Activated T-cell treated with anti-CD3 and anti-CD28 coated beads for 1 hour (primary cell): ENCODE measurements around the gene RALGAPA1.
"Not testable (repeated sequence)": the region's sequence is repeated elsewhere in the genome, so short reads cannot be mapped to it uniquely, and the experiment has no call there.

Experiments used
- DNase-seq: peaks from one replicate; pipeline ENCODE4 v3.0.0-alpha.2; 2020; ENCODE audit warnings: low read depth

The RALGAPA1 gene

DNA sequence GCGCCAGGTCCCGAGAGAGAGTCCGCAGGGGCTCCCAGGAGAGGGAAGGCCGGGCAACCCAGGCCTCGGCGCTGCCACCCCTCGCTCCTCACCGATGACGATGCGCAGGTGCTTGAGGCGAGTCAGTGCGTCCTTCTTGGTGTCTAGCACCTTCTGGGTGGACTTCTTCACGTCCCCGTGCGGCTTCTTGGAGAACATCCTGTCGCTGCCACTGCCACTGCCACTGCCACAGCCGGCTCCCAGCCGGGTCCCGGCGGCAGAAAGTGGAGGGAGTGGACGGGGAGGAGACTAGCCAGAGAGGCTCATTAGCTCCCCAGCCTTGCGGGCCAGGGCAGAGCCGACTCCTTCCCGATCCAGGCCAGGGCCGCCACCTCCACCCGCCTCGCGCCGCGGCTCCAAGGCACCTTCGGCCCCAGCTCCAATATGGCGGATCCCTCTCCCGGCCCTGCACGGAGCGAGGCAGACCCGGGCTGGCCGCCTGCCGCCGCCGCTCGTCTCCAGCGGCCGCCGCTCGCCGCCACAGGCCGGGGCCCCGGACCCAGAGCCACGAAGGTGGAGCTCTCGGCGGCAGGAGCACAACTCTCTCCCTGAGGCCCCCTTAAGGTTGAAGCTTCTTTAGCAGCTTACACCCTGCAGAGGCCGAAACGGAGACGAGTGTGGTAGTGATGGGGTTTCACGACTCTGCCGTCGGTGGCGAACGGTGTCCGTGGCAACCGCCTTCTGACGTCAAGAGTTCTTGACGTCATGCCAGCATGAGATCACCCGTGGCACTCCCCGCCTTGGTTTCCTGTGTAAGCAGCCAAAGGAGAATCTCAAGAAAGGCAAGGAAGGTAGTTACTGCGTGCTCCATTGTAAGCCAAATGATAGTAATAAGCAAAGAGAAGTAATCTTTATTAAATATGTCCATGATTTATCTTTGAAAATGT, at the start of gene RALGAPA1:
RALGAPA1 (minus strand) TSS at position 658 of the 926 bp plus-strand sequence; CDS start at position 198, 460 bp downstream.
- peak; percentile 88 for DNase-seq

DNA sequence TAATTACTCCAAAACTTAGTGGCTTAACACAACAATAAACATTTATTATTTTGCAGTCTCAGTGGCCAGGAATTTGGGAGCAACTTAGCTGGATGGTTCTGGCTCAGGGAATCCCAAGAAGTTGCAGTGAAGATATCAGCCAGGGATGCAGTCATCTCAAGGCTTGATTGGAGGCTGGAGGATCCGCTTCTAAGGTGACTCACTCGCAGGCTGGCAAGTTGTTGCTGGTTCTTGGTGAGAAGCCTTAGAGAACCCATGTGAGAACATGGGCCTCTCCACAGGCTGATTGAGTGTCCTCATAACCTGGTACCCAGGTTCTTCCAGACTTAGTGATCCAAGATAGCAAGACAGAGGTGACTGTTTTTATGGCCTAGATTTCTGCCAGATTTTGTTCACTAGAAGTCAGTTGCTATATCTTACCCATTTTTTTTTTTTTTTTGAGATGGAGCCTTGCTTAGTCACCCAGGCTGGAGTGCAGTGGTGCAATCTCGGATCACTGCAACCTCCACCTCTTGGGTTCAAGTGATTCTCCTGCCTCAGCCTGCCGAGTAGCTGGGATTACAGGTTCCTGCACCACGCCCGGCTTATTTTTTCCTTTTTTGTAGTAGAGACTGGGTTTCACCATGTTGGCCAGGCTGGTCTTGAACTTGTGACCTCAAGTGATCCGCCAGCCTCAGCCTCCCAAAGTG, 49.6 kb upstream of the RALGAPA1 start:
- DNase-seq: no peak

DNA sequence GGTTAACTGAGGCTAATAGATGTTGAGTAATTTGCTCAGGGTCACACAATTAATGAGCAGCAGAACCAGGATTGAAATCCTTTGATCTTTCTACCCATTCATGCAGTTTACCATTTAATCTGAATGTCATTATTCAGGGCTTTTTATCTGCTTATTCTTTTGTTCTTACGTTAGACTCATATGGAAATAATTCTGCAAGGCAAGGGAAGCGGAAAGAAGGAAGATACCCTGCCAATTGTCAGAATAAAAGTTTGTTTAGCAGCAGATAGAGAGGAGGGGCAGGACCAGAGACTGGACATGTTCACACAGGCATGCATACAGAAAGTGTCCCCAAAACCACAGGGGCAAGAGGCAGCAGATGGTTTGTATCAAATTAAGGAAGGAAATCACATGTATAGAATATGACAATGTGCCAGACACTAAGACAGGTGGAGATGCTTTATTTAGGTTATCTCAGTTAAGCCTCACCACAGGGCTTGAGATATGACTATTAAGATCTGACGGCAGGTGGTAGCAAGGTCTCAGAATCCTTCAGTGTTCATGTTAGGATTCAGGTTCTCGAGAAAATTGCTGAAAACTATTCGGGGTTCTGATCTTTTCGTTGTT, 46.9 kb upstream of the RALGAPA1 start:
- no peak for DNase-seq

DNA sequence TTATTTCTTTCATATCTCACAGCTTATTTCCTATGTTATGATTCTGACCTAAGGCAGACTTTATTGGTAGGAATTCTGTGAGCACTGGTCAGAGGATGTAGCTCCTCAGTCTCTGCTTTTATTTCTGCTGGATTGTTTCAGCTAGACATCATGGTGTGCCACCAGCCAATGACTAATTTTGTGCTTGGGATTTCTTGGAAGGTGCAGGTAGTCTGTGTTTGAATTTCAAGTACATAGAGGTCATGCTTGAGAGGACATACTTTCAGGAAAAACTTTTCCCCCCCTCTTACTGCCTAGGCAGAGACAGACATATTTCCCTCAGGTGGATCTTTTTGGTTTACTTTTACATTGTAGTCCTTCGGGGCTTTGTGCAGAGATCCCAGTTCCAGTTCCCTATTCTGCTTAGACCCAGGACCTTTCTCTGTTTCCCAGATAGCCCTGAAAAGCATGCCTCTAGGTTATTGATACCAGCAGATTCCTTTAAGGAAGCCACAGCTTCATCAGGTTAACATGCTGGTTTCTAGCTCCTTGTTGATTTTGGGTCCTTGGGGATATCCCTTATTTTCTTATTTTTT, 45.7 kb upstream of the RALGAPA1 start:
- no peak for DNase-seq

DNA sequence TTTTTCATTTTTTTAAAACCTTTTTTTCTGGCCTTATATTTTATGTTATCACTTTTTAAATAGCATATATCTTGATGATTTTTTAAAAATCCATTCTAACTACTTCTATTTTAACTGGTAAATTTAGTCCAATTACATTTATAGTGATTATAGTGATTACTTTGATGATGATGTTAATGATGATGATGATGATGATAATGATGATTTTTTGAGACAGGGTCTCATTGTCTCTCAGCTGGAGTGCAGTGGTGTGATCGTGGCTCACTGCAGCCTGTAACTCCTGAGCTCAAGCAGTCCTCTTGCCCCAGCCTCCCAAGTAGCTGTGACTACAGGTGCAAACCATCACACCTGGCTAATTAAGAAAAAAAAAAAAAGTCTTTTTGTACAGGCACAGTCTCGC, 44.1 kb upstream of the RALGAPA1 start:
- DNase-seq: no peak

DNA sequence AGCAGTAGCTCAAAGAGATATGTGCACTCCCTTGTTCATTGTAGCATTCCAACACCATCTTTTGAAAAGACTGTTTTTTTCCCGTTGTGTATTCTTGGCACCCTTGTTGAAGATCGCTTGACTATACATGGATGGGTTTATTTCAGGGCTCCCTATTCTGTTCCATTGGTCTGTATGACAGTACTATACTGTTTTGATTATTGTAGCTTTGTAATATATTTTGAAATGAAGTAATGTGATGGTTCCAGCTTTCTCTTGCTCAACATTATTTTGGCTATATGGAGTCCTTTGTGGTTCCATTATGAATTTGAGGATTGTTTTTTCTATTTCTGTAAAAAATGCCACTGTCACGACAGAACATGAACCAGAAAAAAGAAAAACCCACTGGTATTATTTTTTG, 42.7 kb upstream of the RALGAPA1 start:
- DNase-seq: no peak

DNA sequence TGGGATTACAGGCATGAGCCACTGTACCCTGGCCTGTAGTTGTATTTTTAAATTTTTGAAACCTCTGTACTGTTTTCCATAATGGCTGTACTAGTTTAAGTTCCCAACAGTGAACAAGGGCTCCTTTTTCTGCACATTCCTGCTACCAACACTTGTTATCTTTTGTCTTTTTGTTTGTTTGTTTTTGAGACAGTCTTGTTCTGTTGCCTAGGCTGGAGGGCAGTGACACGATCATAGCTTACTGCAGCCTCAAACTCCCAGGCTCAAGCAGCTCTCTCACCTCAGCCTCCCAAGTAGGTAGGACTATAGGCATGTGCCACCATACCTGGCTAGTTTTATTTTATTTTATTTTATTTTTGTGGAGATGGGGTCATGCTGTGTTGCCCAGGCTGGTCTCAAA, 40.0 kb upstream of the RALGAPA1 start:
- no peak for DNase-seq

DNA sequence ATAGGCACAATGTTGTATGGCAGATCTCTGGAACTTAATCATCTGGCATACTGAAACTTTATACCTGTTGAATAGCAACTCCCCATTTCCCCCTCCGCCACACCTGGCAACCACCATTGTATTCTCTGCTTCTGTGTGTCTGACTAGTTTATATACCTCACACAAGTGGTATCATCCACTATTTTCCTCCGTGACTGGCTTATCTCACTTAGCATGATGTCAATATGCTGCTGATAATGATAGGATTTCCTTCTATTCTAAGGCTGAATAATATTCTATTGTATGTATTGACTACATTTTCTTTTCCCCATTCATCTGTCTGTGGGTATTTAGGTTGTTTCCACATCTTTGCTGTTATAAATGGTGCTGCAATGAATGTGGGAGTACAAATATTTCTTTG, 38.5 kb upstream of the RALGAPA1 start:
- no peak for DNase-seq

DNA sequence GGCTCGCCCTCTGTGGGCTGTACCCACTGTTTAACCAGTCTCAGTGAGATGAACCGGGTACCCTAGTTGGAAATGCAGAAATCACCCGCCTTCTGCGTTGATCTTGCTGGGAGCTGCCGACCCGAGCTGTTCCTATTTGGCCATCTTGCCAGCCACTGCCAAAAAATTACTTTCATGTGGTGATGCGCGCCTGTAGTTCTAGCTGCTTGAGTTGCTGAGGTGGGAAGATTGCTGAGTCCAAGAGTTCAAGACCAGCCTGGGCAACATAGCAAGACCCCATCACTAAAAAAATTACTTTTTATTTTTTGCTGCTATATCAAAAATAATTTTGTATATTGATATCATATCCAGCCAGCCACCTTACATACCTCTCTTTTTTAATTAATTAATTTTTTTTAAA, 35.4 kb upstream of the RALGAPA1 start:
- DNase-seq: no peak

DNA sequence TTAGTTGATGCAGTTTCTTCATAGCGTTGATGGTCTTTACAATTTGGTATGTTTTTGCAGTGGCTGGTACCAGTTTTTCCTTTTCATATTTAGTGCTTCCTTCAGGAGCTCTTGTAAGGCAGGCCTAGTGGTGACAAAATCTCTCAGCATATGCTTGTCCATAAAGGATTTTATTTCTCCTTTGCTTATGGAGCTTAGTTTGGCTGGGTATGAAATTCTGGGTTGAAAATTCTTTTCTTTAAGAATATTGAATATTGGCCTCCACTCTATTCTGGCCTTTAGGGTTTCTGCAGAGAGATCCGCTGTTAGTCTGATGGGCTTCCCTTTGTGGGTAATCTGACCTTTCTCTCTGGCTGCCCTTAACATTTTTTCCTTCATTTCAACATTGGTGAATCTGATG, 33.1 kb upstream of the RALGAPA1 start:
- DNase-seq: not testable (repeated sequence)

DNA sequence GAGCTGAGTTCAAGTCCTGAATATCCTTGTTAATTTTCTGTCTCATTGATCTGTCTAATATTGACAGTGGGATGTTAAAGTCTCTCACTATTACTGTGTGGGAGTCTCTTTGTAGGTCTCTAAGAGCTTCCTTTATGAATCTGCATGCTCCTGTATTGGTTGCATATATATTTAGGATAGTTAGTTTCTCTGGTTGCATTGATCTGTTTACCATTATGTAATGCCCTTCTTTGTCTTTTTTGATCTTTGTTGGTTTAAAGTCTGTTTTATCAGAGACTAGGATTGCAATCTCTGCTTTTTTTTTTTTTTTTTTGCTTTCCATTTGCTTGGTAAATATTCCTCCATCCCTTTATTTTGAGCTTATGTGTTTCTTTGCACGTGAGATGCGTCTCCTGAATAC, 32.6 kb upstream of the RALGAPA1 start:
- not testable (repeated sequence) for DNase-seq

DNA sequence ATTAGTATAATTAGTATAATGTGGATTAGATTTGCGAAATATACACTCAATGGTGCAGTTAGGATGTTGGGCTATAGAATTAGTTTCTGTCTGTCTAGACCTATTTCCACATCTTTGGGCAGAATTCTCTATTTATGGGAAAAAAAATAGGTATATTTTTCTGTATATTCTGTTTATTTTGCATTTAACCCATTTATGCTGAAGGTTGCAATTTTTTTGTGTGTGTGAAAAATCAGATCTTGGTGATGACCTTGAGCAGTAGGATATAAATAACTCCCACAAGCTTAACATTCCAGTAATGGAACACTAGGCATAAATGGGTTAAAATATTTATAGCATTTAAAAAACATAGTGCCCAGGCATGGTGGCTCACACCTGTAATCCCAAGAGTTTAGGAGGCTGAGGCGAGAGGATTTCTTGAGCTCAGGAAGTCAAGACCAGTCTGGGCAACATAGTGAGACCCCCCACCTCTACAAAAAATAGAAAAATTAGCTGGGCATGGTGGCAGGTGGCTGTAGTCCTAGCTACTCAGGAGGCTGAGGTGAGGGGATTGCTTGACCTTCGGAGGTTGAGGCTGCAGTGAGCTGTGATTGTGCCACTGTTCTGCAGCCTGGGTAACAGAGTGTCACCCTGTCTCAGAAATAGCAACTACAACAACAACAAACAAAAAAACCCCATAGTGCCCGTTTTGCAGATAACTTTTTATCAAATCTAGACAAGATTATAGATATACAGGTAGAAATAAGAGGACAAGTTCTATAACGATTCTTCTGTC, 26.3 kb upstream of the RALGAPA1 start:
- DNase-seq: no peak

DNA sequence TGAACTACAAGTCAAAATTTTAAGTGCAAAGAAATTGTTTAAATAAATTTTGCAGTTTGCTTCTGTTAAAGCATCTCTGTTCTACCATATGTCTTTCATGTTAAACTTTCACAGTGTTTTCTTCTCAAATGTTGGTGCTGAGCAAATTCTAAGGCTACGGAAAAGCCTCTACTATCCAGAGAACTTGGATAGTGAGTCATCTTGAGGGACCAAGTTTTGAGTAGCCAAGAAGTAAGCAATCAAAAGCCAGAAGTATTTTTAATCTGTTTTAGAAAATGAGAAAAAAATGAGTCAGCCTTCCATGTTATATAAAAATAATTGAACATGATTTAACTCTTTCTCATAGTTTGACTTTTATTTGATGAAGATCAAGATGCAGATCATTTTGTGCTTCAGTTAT, 20.4 kb upstream of the RALGAPA1 start:
- DNase-seq: no peak

DNA sequence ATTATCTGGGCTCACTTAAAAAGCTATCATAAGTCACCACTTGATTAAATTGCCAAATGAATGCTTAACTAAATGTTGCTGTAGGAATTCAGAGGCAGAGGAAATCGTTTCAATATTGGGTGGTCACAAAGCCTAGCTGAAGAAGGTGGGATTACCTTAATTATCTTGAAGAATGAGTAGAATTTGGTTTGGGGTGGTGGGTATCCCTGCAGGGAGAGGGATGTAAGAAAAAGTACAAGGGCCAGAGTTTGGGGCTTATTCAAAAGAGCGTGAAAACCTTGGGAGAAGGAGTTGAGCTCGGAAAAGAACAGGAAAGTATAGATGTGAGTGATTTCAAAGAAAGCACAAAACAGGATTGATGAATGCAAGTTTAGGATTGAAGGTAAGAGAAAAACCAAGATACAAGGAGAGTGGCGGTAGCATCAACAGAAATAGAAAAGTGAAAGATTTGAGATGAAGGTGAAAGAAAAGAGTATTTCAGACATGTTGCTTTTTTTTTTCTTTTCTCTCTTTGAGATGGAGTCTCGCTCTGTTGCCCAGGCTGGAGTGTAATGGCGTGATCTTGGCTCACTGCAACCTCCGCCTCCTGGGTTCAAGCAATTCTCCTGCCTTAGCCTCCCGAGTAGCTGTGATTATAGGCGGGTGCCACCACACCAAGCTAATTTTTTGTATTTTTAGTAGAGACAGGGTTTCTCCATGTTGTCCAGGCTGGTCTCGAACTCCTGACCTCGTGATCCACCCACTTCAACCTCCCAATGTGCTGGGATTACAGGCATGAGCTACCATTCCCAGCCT, 18.8 kb upstream of the RALGAPA1 start:
- DNase-seq: no peak

DNA sequence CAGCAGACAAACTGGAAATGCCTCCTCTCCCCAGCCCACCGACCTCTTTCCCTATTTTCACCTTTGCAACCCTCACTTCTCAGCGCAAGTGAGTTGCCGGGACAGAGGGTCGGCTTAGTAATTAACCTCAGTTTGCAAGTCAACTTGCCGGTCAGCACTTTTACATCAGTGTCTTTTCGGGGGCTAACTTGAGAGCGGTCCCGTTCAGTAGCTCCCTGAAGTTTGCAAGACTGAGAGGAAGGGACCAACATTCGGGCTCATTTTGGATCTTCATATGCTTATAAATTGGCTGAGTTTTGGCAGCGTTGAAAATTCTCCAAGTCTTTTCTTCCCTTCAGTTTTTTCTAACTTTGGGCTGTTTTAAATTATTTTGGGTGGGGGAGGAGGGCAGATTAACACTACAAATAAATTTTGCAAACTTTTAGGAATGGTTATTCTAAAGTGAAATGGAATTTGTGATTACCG, 17.9 kb upstream of the RALGAPA1 start:
- no peak for DNase-seq

DNA sequence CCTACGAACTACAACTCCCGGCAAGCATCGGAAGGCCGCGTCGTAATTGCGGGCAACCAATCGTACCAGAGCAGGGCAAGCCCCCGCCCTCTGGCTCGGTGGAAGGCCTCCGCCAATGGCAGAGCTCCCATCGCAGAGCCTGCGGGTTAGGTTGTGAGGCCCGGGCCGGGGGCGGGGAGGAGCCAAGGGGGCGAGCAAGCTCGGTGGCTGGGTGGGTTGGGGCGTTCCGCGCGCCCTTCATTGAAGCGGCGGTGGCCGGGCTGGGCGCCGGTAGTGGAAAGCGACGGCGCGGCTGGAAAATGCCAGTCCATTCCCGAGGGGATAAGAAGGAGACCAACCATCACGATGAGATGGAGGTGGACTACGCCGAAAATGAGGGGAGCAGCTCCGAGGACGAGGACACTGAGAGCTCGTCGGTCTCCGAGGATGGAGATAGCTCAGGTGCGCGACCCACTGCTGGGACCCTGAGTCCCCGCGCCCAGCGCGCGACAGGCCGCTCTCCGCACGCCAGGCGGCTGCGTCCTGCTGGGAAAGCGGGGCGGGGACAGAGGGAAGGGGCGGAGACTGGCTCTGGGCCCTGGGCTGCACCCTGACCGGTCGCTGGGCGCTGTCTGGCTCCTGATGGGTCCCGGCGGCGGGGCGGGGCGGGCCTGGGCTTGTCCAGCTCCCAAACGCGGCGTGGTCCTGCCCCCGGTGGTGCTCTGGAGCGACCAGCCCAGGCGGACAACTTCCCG, 17.3 kb upstream of the RALGAPA1 start, which contains the start of gene BRMS1L:
BRMS1L (plus strand) TSS at position 121 of the 734 bp plus-strand sequence; CDS start at position 300, 179 bp downstream.
- DNase-seq: peak; percentile 93

DNA sequence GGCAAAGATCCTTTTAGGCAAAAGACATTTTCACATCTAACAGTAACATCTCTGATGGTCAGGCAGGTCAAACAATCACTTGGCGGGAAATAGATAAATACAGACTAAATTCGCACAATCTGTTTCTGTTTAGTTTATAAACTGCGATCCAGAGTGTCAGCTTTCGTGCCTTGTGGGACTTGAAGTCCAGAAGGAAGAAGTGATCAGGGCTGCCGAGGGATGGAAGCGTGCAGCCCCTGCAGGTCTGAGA, 16.8 kb upstream of the RALGAPA1 start:
- DNase-seq: no peak

DNA sequence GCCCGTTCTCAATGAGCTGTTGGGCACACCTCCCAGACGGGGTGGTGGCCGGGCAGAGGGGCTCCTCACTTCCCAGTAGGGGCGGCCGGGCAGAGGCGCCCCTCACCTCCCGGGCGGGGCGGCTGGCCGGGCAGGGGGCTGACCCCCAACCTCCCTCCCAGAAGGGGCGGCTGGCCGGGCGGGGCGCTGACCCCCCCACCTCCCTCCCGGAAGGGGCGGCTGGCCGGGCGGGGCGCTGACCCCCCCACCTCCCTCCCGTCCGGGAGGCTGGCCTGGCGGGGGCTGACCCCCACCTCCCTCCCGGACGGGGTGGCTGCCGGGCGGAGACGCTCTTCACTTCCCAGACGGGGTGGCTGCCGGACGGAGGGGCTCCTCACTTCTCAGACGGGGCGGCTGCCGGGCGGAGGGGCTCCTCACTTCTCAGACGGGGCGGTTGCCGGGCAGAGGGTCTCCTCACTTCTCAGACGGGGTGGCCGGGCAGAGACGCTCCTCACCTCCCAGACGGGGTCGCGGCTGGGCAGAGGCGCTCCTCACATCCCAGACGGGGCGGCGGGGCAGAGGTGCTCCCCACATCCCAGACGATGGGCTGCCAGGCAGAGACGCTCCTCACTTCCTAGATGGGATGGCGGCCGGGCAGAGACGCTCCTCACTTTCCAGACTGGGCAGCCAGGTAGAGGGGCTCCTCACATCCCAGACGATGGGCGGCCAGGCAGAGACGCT, 15.5 kb upstream of the RALGAPA1 start:
- DNase-seq: not testable (repeated sequence)

DNA sequence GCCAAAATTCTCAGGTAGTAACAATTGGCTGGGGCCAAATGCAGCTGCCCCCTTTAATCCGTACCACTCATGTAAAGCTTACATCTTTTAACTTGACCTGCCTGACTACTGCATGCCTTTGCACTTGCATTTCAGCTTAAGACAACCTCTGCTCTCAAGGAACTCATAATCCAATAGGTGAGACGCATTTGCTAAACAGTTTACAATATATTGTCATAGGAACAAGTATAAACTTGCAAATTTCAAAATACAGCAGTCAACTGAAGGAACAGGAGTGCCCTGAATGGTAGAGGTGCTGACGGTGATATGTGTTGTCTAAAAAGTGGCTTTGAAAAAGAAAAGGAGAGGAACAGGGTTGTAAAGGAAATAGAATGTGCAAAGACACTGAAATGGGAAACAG, 13.4 kb upstream of the RALGAPA1 start:
- no peak for DNase-seq
